GM12892 (cell line): ENCODE results near the gene FBXL20. TPM values are rescaled to one million over a fixed set of nuclear protein-coding genes. Genes with fewer than 3 reads are reported as not detected.
A peak's percentile ranks its signal among the peaks of the same experiment; 100 is the strongest.
"Not testable (repeated sequence)": the region's sequence is repeated elsewhere in the genome, so short reads cannot be mapped to it uniquely, and the experiment has no call there.

Experiments used
- DNase-seq: peaks from one replicate; pipeline ENCODE4 v3.0.0; 2011; ENCODE audit not compliant: insufficient read length
- FAIRE-seq: peaks from 2 replicates; lab custom pipeline; 2011; peaks lifted over from hg19 to GRCh38; lab: Jason Lieb, UNC
- POLR2A ChIP-seq: IDR thresholded peaks from 2 replicates; pipeline ENCODE4 v1.6.1; 2011; ENCODE audit warnings: low read depth, low read length, control low read depth
- POLR2AphosphoS5 ChIP-seq: IDR thresholded peaks from 2 replicates; pipeline ENCODE4 v1.6.1; 2011; ENCODE audit warnings: low read depth, low read length, control low read depth
- TAF1 ChIP-seq: IDR thresholded peaks from 2 replicates; pipeline ENCODE4 v1.6.1; 2011; ENCODE audit warnings: low read depth, mild to moderate bottlenecking, control low read depth, low read length, borderline replicate concordance
- polyA plus RNA-seq: library from polyadenylated mRNA; unstranded; fragments of >200 nt; gene quantifications from one replicate; pipeline ENCODE4 v1.2.1, GENCODE V29; 2012; ENCODE audit warnings: missing spikeins, inconsistent platforms; ENCODE audit not compliant: missing spikeins

The FBXL20 gene
- polyA plus RNA-seq, result 6.7 TPM

GRCh38 chr17:39401412-39402243 lies at the start of gene FBXL20:
Gene FBXL20, minus strand, starts transcription at chr17:39401626. Its CDS starts 224 bp downstream, at chr17:39401402.
- peak; percentile 93 for DNase-seq
- peak; percentile 88 for FAIRE-seq
- TF ChIP-seq POLR2AphosphoS5 (peak; percentile 78), TAF1 (peak; percentile 60; the same call in 1 of the 2 replicates), POLR2A (peak; percentile 80)

- FAIRE-seq (peak; percentile 88), DNase-seq (peak; percentile 90)
- peak; percentile 92; the same call in 1 of the 2 replicates for TF ChIP-seq TAF1
- TF ChIP-seq POLR2A, result peak; percentile 92
- peak; percentile 83 for TF ChIP-seq POLR2AphosphoS5
Observed at GRCh38 chr17:39450847-39451581, 49.6 kb upstream of the FBXL20 start, which contains the start of gene MED1. Gene MED1, minus strand, starts transcription at chr17:39451263. Its CDS starts 201 bp downstream, at chr17:39451062.

- no peak for FAIRE-seq
Observed at GRCh38 chr17:39450051-39450450, 48.6 kb upstream of the FBXL20 start.

GRCh38 chr17:39447561-39447960 lies 46.1 kb upstream of the FBXL20 start:
- no peak for FAIRE-seq

More at GRCh38 chr17:39450051-39450450, 48.6 kb upstream of the FBXL20 start:
- TF ChIP-seq TAF1 (no peak), POLR2A (no peak), POLR2AphosphoS5 (no peak)
- no peak for DNase-seq

GRCh38 chr17:39443326-39443725 lies 41.9 kb upstream of the FBXL20 start:
- DNase-seq (no peak), FAIRE-seq (no peak)
- no peak for TF ChIP-seq POLR2AphosphoS5
- TF ChIP-seq POLR2A, result no peak
- TF ChIP-seq TAF1, result no peak

More at GRCh38 chr17:39447561-39447960, 46.1 kb upstream of the FBXL20 start:
- DNase-seq, result no peak
- TF ChIP-seq TAF1, result no peak
- no peak for TF ChIP-seq POLR2A
- no peak for TF ChIP-seq POLR2AphosphoS5

GRCh38 chr17:39439868-39440267 lies 38.4 kb upstream of the FBXL20 start:
- DNase-seq, FAIRE-seq: not testable (repeated sequence)

- no peak for DNase-seq
- FAIRE-seq, result no peak
- no peak for TF ChIP-seq POLR2AphosphoS5
- no peak for TF ChIP-seq TAF1
- no peak for TF ChIP-seq POLR2A
Observed at GRCh38 chr17:39429600-39429999, 28.2 kb upstream of the FBXL20 start.

- TF ChIP-seq POLR2A, result no peak
- DNase-seq, result no peak
- FAIRE-seq, result no peak
Observed at GRCh38 chr17:39416141-39416540, 14.7 kb upstream of the FBXL20 start.

GRCh38 chr17:39410279-39410678 lies 8.9 kb upstream of the FBXL20 start:
- DNase-seq (no peak), FAIRE-seq (no peak)
- no peak for TF ChIP-seq POLR2AphosphoS5

- TF ChIP-seq POLR2A (no peak), POLR2AphosphoS5 (no peak), TAF1 (no peak)
- FAIRE-seq, result no peak
- no peak for DNase-seq
Observed at GRCh38 chr17:39408360-39408759, 6.9 kb upstream of the FBXL20 start.

GRCh38 chr17:39406951-39407350 lies 5.5 kb upstream of the FBXL20 start:
- no peak for FAIRE-seq
- no peak for DNase-seq
- no peak for TF ChIP-seq POLR2A

GRCh38 chr17:39405436-39405835 lies 4.0 kb upstream of the FBXL20 start:
- no peak for TF ChIP-seq POLR2A
- no peak for TF ChIP-seq POLR2AphosphoS5
- TF ChIP-seq TAF1, result no peak
- DNase-seq (no peak), FAIRE-seq (no peak)
